Right renal cortex interstitium (tissue), 3 donors: ENCODE data around the gene CNNM1. TPM values are rescaled to one million over a fixed set of nuclear protein-coding genes. Genes with fewer than 3 reads are reported as not detected.

Experiments used
- DNase-seq, 3 donors: peaks; one replicate each; pipeline ENCODE4 v3.0.0-alpha.2; 2013; ENCODE audit warnings: low read depth in 3 of 3, low spot score in 2 of 3
- polyA plus RNA-seq, 3 donors: library from polyadenylated mRNA; unstranded; fragments of 120-200 nt; gene quantifications; one replicate each; pipeline ENCODE4 v1.2.1, GENCODE V29; 2013; ENCODE audit not compliant: insufficient read length in 3 of 3

The CNNM1 gene
- polyA plus RNA-seq, 3 donors = 1.6 to 2.5 (median 1.9) TPM

DNA sequence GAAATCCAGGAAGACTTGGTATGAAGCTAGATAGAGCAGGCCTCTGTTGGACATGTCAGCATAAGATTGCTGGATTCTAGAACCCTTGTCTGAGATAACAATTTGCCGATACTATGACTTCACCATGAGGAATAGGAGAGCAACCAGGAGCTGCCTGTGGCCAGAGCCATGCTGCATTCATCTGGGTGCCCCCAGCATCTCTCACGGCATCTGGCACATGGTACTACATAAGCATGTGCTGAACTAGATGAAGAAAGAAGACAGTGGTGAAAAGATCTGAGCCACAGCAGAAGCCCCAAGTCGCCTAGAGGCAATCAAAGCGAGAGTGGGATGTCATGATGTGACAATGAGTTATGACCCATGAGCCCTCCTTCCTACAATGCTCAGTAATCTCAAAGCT lies 81.7 kb downstream of the CNNM1 start:
- DNase-seq = no peak

DNA sequence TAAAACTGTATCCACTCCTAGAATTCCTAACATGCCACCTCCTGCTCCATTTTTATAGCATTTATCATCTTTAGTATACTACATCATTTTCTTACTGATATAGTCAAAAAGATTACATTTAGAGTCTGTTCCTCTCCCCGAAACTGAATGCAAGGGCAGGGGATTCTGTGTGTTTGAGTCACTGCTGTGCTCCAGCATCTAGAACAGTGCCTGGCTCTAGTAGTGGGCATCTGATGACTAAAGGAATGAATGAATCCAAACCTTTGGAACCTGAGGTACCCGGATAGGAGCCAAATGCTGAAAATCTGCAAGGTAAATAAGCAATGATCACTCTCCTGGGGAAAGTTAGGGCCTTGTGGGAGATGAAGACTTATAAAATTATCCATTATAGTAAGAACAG lies 82.4 kb downstream of the CNNM1 start:
- no peak for DNase-seq

- no peak for DNase-seq
Measured at GRCh38 chr10:99412099-99412498, 82.9 kb downstream of the CNNM1 start.

DNA sequence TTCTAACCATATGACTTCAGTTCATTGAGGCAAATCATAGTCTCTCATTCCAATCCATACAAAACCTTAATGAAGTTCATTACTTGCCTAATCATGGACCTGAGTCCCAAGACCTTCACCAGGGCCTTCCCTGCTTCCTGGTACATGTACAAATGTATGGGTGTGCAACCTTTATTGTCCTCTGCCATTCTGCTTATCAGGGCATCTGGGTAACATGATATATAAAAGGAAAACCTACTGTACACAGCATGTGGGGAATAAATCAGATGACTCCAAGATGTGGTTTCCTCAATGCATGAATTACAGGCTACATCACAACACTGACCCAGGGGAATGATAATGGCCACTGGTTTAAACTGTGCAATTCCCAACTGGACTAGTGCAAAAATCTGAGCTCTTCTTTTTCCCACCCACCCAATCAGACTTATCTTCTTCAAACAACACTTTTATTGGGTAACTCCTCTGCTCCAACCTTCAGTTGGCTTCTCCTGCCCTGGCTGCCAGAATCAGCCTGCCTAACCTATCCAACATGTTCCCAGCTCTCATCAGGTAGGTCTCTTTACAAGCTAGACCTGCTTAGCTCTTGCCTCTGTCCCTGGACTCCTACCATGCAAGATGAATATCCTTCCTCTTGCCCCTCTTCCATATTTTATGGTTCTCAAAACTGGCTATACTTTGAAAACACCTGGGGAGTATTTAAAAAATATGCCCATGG lies 89.9 kb downstream of the CNNM1 start:
- DNase-seq = no peak

DNA sequence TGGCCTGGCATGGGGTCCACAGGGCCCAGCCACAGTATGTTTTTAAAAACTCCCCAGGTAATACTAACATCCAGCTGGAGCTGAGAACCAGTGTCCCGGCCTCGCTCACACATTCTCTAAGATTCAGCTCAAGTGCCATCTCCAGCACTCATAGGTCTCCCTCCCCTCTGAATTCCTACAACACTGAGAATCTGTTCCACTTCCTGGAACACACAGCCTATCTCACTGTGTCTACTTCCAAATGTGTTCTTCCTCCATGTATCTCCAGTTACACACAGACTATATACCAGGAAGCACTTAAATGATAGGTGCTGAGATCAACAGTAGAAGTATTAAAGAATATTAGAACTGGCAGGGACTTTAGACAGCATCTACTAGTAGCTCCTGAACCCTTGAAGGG lies 90.5 kb downstream of the CNNM1 start:
- no peak for DNase-seq

- no peak for DNase-seq
Measured at GRCh38 chr10:99421233-99421739, 92.1 kb downstream of the CNNM1 start.

GRCh38 chr10:99422529-99423096 lies 93.5 kb downstream of the CNNM1 start:
- no peak for DNase-seq

DNA sequence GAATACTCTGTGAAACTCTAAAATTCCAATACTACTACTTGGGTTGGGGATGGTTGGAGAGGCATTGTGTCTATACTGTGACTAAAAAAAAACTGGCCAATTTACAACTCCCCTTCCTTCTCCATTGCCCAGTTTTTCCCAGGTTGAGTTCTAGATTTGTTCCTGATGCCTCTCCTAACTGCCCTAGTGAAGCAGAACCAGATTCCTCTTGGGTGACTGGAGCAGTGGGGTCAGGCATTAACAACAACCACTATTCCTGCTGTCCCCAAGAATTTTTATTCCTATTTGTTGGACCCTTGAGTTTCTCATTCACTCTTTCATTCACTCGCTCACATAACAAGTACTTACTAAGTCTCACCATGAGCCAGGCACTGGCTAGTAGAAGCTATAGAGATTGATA lies 95.5 kb downstream of the CNNM1 start:
- no peak for DNase-seq

- no peak for DNase-seq
Measured at GRCh38 chr10:99425204-99425603, 96.0 kb downstream of the CNNM1 start.

- no peak for DNase-seq
Measured at GRCh38 chr10:99426689-99427088, 97.5 kb downstream of the CNNM1 start.

- DNase-seq = no peak
Measured at GRCh38 chr10:99427566-99428190, 98.5 kb downstream of the CNNM1 start.

GRCh38 chr10:99429517-99430095 lies 100.5 kb downstream of the CNNM1 start:
- no peak for DNase-seq

- no peak for DNase-seq
Measured at GRCh38 chr10:99430116-99430450, 100.9 kb downstream of the CNNM1 start.

DNA sequence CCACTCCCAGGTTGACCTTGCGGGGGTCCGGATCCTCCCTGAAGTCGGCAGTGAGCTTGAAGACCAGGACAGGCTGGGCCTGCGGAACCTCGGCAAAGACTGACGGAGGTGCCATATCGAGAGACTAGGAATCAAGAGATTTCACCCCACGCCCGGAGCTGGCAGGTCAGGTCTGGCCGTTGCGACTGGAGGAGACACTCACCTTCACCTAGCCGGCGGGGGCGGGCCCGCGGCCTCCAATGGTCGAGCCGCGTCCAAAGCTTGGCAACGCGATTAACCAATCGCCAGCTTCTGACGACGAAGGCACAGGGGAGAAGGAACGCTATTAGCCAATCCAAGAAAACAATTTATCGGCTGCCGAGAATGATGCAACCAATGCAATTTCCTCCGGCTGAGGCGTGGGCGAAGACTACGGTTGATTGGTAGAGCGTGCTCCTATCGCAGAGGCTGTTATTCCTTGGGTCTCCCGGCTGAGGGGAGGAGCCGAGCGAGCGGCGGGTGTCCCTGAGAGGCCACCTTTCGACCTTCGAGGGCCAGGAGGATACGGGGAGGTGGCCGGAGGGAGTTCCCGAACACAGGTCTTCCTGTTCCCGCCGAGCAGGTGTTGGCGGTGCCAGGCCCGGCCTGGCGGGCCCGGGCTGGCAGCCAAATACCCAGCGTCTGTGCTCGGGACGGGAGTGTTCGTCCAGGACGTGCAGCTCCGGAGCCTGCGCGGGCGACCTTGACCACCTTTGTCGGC lies 101.5 kb downstream of the CNNM1 start, which contains the start of gene GOT1:
GOT1 (minus strand) TSS at position 174 of the 739 bp plus-strand sequence; CDS start at position 115, 59 bp downstream.
- peak; percentile 94 to 97 (median 95) for DNase-seq

GRCh38 chr10:99431190-99431760 lies 102.1 kb downstream of the CNNM1 start:
- DNase-seq = no peak

DNA sequence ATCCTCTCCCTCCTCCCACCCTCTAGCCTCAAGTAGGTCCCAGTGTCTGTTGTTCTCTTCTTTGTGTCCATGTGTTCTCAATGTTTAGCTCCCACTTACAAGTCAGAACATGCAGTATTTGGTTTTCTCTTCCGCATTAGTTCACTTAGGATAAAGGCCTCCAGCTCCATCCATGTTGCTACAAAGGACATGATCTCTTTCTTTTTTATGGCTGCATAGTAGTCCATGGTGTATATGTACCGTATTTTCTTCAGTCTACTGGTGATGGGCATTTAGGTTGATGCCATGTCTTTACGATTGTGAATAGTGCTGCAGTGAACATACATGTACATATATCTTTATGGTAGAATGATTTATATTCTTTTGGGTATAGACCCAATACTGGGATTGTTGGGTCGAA lies 102.9 kb downstream of the CNNM1 start:
- no peak for DNase-seq

DNA sequence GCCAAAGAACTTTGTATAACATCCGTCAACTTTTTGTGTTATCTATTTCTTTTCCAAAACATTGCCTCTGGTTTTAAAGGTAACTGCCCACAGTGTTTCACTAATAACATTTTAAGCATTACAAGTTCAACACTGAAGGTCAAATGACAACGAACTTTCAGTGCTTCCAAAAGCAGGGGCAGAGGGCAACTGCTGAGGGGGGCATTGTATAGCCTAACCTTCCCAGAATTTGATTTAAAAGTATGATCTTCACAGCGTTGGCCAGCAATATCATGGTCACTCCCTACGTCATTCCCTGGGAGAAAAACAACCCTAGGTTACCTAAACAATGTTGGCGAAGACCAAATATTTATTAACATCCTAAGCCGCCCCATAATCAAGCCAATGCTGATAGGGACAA lies 103.7 kb downstream of the CNNM1 start:
- no peak for DNase-seq

GRCh38 chr10:99433378-99434020 lies 104.3 kb downstream of the CNNM1 start:
- no peak for DNase-seq

DNA sequence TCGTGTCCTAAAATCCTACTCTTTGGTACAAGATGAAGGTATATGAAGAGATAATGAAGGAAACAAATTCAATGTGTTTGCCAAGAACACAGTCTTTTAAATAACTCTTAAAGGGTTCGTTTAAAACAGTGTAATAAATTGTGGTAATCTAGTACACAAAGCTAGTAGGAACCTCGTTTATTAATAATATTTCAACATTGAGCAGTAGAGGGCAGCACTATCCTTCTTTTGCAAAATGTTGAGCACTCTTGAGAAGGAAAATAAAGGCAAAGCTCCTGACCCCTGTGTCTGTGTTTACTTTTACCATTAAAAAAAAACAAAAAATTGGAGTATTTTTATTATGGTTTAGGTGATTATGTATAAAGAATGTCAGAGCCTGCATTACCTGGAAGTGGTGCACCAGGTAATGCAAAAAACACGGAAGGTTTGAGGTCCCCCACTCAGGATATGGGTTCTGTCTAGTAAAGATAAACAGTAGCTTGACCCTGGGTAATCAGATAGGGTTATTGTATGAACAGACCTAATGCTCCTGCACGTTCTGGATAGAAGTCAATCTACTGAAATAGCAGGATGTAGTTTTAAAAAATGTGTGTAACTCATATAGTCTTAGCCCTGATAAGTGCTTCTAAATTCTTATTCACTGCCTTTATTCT lies 107.0 kb downstream of the CNNM1 start:
- no peak for DNase-seq

GRCh38 chr10:99438890-99439289 lies 109.7 kb downstream of the CNNM1 start:
- no peak for DNase-seq
